Measurements from ENCODE around the gene CAST.

Gene CAST

DNA sequence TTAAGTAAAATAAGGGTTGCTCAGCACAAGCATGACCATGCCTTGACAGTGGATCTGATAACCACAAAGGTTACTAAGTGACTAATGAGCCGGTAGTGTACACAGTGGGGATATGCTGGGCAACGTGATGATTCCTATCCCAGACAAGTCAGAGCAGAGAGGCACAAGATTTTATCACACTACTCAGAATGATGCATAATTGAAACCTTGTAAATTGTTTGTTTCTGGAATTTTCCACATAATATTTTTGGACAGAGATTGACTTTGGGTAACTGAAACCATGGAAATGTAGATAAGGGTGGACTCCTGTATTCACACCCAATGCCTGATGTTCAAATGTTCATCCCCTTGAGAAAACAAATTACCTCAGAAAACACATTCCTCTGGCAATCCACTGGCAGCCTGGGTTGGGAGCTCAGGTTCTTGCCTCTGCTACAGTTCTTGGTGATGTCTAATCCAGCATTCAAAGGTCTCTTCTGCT lies 161.8 kb downstream of the CAST start:
- ATAC-seq (replicated peaks) (peak; percentile 71), DNase-seq (no peak)
- H3K4me1 Mint-ChIP-seq (ENCODE audit: low read depth in 2 of 2): peaks cover 9 to 17% of the 10 kb centered on the region in 2 donors
- H3K9me3 Mint-ChIP-seq: no peaks in the 10 kb centered on the region
- H3K27me3 Mint-ChIP-seq: peaks cover 0 to 5% of the 10 kb centered on the region in 2 donors
- H3K4me3 Mint-ChIP-seq: no peak overlapping the region
- peaks cover 2% of the 10 kb centered on the region for H3K36me3 Mint-ChIP-seq (ENCODE audit: insufficient read depth)
- H3K27ac Mint-ChIP-seq: no peak overlapping the region

Data from effector memory CD8-positive, alpha-beta T cell (primary cell).